ENCODE measurements around the gene REXO5. TPM values are rescaled to one million over a fixed set of nuclear protein-coding genes. Genes with fewer than 3 reads are reported as not detected.

Gene REXO5
- total and polyA plus RNA-seq, 12 donors, result 2.0 to 6.9 (median 4.8) TPM

- WGBS, 2 donors, result 99% methylated on average over 4 of the region's 4 CpGs
- DNase-seq, result no peak
- peaks cover 0 to 9% (median 0%) of the 10 kb centered on the region in 9 donors for H3K4me1 ChIP-seq
- no peak for ATAC-seq
- no peaks in the 10 kb centered on the region for H3K27me3 ChIP-seq
- intact Hi-C loops (cut with DNase I), result no loop called here
- H3K4me3 ChIP-seq, result no peak overlapping the region
- TF ChIP-seq CTCF (IDR thresholded peaks at IDR 0.05), result no peak
- H3K36me3 ChIP-seq, result peaks cover 0 to 48% (median 0%) of the 10 kb centered on the region in 9 donors
- no peak overlapping the region for H3K27ac ChIP-seq
- H3K9me3 ChIP-seq, result no peaks in the 10 kb centered on the region
Measured at GRCh38 chr16:20818929-20819585, 12.7 kb downstream of the REXO5 start.

- 86 to 90% methylated on average over 4 of the region's 4 CpGs for whole genome bisulfite sequencing, 2 donors
- Histone ChIP-seq H3K4me3 (no peak overlapping the region), H3K27me3 (no peaks in the 10 kb centered on the region), H3K9me3 (no peaks in the 10 kb centered on the region), H3K36me3 (peaks cover 0 to 45% (median 0%) of the 10 kb centered on the region in 9 donors), H3K4me1 (peaks cover 0 to 9% (median 0%) of the 10 kb centered on the region in 9 donors), H3K27ac (no peak overlapping the region)
- no peak for DNase-seq
- intact Hi-C loops (cut with DNase I), result no loop called here
- ATAC-seq, result no peak
- no peak for TF ChIP-seq CTCF (IDR thresholded peaks at IDR 0.05)
Measured at GRCh38 chr16:20821682-20822081, 15.4 kb downstream of the REXO5 start.

GRCh38 chr16:20822521-20823325 lies 16.4 kb downstream of the REXO5 start:
- no peak for TF ChIP-seq CTCF (IDR thresholded peaks at IDR 0.05)
- no peaks in the 10 kb centered on the region for H3K9me3 ChIP-seq
- no peak for DNase-seq
- H3K27ac ChIP-seq, result no peak overlapping the region
- no peak for ATAC-seq
- peaks cover 0 to 9% (median 0%) of the 10 kb centered on the region in 9 donors for H3K4me1 ChIP-seq
- intact Hi-C loops (cut with DNase I), result no loop called here
- peaks cover 0 to 46% (median 0%) of the 10 kb centered on the region in 9 donors for H3K36me3 ChIP-seq
- 71 to 74% methylated on average over 3 of the region's 3 CpGs for WGBS, 2 donors
- no peak overlapping the region for H3K4me3 ChIP-seq
- no peaks in the 10 kb centered on the region for H3K27me3 ChIP-seq

- H3K36me3 ChIP-seq, result peaks cover 0 to 60% (median 0%) of the 10 kb centered on the region in 9 donors
- H3K27me3 ChIP-seq, result no peaks in the 10 kb centered on the region
- no peak for DNase-seq
Measured at GRCh38 chr16:20826039-20826566, 19.8 kb downstream of the REXO5 start.

More at GRCh38 chr16:20826039-20826566, 19.8 kb downstream of the REXO5 start:
- WGBS, 2 donors, result 38 to 43% methylated on average over 3 of the region's 3 CpGs
- H3K4me1 ChIP-seq, result peaks cover 0 to 9% (median 0%) of the 10 kb centered on the region in 9 donors
- TF ChIP-seq CTCF (IDR thresholded peaks at IDR 0.05), result no peak
- intact Hi-C loops (cut with DNase I), result no loop called here
- no peak overlapping the region for H3K27ac ChIP-seq
- no peak for ATAC-seq
- no peaks in the 10 kb centered on the region for H3K9me3 ChIP-seq
- no peak overlapping the region for H3K4me3 ChIP-seq
